HG03175 (cell line): ENCODE results near the gene CYP1A2.

Source experiments
- ATAC-seq: cut with Tn5 transposase; IDR thresholded peaks from one replicate; pipeline ENCODE4 v1.9.1; 2021; ENCODE audit warnings: mild to moderate bottlenecking, moderate library complexity; ENCODE audit not compliant: unreplicated experiment

The CYP1A2 gene

GRCh38 chr15:74788042-74788682 is 39.5 kb downstream of the CYP1A2 start:
- ATAC-seq: no peak

- ATAC-seq: peak; percentile 31
Measured at GRCh38 chr15:74788683-74789151, 40.1 kb downstream of the CYP1A2 start.

DNA sequence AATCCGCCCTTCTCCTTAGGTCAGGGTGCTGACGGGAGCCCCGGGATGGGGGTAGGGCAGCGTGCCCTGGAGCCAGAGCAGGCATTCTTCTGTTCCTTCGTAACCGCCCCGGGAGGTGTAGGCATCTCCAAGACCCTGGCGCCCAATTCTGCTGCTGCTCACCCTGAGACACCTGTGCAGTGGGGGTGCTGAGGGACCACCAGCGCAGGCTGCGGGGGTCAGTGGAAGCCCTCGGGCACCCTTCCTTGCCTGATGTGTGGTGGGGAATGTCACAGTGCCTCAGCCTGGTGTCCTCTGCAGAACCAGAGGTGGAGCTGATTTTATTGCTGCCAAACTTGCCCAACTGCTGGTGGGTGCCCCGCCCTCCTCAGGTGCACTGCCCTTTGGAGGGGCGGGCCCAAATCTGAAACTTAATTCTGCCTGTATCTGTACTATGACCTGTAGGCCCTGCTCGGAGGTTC is 40.6 kb downstream of the CYP1A2 start:
- no peak for ATAC-seq

DNA sequence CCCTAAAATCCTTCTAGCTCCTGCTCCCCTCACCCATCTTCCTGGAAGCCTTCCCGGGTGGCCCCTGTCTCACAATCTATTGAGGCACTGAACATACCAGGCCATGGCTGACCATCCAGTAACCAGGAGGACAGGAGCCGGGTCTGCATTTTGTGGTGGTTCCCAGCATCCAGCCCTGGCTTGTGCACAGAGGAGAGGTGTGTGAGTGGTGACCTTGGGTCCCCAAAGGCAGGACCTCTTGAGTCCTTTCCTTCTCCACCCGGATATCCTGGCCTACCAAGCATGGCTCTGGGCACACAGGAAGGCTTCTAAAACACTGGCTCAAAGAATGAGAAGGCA is 41.1 kb downstream of the CYP1A2 start:
- ATAC-seq: no peak

DNA sequence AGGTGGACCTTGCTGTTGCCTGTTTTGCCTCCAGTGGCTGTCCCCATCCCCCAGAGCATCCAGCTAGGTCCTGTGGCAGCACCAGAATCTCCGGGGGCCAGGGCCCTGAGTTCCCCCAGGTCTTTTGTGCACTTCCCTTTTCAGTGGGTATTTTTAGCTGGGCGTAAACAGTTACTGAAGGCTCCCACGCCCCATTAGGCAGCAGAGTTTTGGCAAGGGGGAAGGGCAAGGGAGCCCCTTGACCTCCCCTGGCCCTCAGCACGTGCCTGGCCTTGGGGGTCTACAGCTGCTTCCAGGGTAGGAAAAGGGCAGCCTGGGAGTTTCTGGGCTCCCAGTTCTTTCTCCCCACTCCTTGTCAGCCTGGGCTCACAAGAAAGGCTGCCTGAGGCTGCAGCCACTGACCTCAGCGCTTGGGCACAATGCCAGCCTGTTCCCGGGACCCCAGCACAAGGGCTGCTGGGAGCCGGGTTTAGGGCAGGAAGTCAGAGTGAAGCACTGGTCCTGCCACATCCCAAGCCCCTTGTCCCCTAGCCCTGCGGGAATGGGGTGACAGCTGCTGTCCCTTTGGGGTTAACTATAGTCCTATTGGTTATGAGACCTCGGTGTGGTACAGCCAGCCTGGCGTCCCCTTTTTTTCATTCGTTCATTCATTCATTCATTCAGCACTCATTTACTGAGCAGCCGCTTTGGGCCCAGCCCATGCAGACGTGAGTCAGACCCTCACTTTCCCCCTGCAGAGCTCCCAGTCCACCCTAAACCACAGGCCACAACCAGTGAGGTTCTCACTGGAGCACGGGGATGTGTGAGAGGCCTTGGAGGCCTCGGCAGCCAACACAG is 41.7 kb downstream of the CYP1A2 start:
- ATAC-seq: no peak

DNA sequence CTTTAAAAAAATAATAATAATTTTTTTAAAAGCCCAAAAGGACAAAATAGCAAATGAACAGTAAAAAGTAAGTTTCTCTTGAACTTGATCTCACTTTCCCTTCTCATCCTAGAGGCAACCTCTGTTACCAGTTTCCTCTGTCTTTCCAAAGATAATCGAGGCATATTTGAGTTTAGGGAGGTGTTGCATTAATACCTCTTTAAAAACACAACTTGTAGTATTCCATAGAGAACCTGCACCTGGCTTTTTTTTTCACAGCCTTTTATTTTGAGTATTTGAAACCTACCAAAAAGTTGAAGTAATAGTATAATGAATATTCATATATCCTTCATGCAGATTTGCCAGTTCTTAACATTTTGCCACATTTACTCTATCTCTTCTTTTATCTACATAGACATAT is 42.4 kb downstream of the CYP1A2 start:
- ATAC-seq: no peak

- ATAC-seq: no peak
Measured at GRCh38 chr15:74791667-74792066, 43.0 kb downstream of the CYP1A2 start.

DNA sequence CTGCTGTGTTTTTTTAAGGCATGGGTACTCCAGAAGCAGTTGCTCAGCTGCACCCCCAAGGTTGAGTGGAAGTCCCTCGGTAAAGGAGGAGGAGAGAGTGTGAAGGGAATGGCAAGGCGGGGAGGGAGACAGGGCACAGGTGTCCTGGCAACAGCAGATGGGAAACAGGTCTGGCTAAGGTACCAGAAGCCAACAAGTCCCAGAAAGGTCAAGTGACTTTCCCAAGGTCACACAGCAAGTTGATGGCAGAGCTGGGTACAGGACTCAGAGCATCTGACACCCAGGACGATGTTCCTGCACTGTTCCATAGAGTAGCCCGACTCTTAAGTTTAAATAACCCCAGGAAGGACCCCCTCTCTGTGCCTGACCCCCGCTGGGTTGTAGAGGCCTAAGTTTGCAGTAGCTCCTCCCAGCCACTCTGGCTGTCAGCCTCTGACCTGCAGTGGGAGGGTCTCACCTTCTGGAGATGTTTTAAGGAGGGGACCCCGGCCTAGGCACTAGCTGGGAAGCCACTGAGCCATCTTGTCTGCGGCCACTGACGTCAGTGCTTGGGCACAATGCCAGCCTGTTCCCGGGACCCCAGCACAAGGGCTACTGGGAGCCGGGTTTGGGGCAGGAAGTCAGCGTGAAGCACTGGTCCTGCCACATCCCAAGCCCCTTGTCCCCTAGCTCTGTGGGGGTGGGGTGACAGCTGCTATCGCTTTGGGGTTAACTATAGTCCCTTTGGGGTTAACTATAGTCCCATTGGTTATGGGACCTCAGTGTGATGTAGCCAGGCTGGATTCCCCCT is 43.8 kb downstream of the CYP1A2 start:
- no peak for ATAC-seq

GRCh38 chr15:74793135-74794028 is 44.7 kb downstream of the CYP1A2 start:
- ATAC-seq: no peak

- ATAC-seq: no peak
Measured at GRCh38 chr15:74794248-74794969, 45.8 kb downstream of the CYP1A2 start.

DNA sequence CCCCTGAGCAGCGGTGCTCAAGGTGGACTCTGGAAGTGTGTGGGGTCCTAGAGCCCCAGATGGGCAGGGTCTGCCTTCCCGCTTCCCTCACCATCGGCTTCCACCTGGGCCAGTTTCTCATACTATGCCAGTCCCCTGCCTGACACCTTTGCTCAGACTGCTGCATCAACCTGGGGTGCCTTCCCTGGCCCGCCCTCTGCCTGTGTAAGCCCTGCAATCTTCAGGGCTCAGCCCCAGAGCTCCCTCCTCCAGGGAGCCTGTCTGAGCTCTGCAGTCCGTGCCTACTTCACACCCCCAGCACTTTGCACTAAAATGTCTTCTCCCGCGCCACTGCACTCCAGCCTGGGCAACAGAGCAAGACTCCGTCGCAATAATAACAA is 46.3 kb downstream of the CYP1A2 start:
- ATAC-seq: no peak

DNA sequence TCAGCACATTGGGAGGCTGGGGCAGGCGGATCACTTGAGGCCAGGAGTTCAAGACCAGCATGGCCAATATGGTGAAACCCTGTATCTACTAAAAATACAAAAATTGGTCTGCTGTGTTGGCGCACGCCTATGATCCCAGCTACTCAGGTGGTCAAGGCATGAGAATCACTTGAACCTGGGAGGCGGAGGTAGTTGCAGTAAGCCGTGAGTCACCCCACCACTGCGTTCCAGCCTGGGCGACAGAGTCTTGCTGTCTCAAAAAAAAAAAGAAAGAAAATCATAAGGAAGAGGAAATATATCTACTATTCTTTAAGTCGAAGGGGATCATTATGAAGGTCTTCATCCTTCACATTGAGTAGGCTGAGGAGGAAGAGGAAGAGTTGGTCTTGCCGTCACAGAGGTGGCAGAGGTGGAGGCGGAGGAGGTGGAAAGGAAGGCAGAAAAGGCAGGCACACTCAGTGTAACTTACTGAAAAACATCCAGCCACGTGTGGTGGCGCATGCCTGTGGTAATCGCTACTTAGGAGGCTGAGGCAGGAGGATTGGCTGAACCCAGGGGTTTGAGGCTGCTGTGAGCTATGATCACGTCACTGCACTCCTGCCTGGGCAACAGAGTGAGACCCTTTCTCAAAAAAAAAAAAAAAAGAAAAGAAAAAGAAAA is 47.5 kb downstream of the CYP1A2 start:
- ATAC-seq: no peak

GRCh38 chr15:74798388-74799254 is 50.0 kb downstream of the CYP1A2 start:
- peak; percentile 50 for ATAC-seq

DNA sequence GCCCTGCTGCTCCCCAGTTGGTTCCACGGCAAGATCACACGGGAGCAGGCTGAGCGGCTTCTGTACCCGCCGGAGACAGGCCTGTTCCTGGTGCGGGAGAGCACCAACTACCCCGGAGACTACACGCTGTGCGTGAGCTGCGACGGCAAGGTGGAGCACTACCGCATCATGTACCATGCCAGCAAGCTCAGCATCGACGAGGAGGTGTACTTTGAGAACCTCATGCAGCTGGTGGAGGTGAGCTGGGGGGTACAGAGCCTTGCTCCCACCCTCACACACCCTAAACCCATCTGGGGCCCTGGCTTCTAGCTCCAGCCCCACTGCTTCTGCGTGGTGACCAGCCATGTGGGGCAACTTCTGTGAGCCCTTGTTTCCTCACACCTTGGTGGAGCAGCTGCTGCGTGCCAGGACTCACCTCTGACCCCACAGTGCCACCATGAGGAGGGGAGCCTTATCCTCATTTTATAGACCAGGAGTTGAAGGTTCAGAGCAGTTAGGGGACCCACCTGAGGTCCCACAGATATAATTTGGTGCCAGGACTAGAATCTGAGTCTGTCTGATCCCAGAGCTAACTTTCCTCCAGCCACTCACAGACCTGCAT is 50.7 kb downstream of the CYP1A2 start:
- ATAC-seq: no peak

DNA sequence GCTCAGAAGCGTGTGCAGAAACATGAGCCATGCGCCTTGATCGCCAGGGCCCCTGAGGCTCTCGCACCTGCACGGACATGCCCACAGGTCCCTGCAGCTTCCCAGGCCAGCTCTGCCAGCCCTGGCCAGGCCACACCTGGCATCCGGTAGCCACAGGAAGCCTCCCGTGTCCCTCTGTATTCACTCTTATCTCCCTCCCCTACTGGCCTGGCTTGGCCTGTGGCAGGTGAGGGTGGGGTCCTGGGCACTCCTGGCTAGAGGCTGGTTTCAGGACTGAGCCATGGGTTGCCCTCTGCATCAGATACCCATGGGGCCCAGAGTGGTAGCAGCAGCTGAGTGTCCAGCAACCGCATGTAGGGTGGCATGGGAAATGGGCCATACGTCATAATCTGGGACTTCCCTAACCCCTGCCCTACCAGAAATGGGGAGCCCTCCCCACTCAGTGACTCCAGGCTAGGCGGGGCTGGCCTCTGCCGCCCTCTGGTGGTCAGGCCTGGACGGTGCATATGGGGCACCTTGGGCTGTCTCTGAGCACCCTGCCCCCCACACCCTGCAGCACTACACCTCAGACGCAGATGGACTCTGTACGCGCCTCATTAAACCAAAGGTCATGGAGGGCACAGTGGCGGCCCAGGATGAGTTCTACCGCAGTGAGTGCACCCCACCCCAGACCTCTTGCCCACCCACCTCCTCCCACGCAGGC is 51.4 kb downstream of the CYP1A2 start:
- ATAC-seq: peak; percentile 67

- ATAC-seq: no peak
Measured at GRCh38 chr15:74800559-74801094, 52.0 kb downstream of the CYP1A2 start.

DNA sequence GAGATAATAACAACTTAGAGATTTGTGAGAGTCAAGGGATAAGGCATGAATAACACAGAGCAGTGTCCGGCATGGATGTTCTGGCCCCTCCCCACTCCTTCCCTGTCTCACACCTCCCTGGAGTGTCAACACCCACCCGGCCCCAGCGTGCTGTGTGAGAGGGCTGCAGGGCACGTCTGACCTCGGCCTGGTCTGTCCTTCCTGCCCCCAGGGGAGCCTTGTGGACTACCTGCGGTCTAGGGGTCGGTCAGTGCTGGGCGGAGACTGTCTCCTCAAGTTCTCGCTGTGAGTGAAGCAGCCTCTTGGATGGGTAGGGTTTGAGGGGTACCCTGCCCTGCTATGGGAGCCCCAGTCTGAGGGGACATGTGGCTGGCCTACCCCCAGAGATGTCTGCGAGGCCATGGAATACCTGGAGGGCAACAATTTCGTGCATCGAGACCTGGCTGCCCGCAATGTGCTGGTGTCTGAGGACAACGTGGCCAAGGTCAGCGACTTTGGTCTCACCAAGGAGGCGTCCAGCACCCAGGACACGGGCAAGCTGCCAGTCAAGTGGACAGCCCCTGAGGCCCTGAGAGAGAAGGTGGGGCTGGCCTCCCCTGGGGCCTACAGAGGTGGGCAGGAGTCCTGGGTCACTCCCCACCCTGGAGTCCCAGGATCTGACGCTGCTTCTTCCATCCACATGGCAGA is 52.8 kb downstream of the CYP1A2 start:
- ATAC-seq: no peak
